ENCODE results near the gene SASH1.

The SASH1 gene

DNA sequence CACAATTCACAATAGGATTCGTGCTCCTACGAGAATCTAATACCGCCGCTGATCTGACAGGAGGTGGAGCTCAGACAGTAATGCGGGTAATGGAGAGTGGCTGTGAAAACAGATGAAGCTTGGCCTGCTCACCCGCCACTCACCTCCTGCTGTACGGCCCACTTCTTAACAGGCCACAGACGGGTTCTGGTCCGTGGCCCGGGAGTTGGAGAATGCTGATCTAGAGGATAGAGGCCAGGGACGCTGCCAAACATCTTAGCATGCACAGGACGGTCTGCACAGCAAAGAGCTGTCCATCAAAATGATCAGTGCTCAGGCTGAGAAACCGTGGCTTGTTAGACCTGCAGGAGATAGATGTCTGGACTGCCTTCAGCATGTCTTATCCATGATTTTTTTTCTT lies 186.4 kb downstream of the SASH1 start:
- no peak for DNase-seq

DNA sequence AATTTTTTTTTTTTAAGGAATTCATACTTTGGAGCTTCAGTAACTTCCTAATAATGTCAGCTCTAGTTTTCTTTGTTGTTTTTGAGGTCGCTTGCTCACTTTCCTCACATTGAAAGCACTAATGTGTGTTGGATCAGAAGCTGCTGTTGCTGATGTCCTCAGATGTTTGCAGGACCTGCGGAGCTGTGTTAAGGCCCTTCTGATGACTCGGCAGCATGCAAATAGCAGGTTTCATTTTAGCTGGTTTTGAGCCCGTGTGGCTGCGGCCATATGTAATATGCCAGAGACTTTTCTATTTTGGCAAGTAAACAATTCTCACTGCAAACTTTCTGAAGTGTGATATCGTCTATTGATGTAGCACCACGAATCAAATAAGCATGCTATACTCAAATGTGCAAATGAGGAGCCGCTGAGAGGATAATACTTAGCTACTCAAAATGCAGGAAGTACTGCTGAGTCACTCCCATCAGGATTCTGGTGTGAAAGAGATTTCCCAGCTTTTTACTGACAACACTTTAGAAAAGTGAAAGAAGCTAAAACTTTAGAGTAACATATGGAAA lies 187.8 kb downstream of the SASH1 start:
- no peak for DNase-seq

DNA sequence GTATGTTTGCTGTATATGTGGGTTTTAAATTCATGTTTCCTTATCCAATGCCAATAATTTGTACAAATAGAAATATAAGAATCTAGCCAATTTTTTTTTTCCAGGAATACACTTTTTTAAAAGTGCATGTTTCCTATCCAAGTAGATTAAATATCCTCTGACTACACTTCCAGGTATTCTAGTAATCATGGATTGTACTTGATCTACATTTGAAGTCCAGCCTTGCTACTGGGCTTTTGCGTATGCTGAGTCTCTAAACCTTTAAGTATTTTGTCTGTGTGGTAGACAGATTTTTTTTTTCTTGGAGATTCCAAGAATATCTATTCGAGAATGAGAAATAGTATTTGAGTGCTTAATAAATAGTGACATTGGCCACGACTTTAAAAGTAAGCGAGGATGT lies 188.3 kb downstream of the SASH1 start:
- DNase-seq: no peak

DNA sequence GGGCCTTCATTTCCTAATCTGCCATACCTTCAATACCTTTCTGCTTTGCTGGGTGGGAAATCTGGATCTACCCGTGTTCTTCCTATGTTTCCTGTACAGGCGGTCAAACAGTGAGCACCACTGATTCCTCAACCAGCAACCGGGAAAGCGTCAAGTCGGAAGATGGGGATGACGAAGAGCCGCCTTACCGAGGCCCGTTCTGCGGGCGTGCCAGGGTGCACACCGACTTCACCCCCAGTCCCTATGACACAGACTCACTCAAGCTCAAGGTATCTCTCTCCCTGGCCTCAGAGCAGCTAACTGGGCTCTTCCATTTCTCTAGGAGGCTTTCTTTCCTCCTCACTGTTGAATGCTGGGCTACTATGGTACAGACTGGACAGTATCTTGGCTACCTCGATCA lies 190.1 kb downstream of the SASH1 start:
- DNase-seq: no peak

DNA sequence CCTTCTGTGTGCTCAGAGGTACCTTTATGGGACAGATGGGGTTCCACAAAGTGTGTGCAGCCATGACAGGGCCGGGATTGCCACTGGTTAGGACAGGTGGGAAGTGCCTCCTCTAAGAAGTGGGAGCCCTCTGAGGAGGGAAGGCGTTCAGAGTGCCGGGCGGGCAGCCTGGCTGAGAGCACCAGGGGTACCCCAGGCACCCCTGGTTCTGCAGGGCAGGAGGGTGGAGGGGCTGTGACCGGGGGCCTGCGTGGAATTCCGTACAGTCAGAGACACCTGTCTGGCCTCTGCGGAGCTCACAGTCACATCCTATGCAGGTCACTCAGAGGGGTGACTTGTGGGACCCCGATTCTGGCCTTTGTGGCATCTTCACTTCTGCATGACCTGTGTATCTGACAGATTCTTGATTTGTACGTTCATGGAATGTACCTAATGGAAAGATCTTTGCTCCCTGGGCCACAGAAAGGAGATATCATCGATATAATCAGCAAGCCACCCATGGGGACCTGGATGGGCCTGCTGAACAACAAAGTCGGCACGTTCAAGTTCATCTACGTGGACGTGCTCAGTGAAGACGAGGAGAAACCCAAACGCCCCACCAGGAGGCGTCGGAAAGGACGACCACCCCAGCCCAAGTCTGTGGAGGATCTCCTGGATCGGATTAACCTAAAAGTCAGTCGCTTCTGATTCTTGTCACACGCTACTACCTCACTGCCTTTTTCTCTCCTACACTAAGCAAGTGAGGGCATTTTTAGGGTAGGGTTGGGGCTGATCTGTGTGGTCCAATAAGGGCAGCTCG lies 190.9 kb downstream of the SASH1 start:
- DNase-seq: no peak

DNA sequence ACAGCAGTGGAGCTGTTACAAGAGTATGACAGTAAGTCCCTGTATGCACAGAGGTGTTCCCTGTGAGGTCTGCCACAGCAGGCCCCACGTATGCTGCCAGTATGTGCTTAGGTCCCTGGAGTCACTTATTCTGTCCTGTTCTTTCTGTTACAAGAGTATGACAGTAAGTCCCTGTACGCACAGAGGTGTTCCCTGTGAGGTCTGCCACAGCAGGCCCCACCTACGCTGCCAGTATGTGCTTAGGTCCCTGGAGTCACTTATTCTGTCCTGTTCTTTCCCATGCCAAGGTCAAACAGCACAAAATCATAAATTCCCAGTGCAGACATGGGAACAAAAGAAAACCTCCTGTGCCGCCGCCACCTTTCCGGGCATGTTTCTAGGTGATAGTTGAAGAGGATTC lies 192.2 kb downstream of the SASH1 start:
- DNase-seq: no peak

DNA sequence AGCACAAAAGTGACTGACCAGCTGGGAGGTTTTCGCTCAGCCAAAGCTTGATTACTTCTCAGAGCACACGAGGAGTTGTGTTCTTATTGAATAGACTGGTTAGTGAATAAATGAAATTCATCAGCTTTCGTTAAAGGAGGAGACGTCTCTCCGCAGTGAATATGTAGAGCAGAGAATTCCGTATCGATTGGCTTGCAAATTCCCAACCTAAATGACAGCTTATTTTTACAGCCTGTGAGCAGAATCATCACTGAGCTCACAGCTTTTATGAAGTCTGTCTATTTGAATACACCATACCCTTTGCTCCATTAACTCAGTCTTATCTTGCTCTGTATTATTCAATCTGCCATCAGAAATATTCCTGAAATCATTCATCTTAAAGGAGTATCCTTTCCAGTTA lies 192.7 kb downstream of the SASH1 start:
- DNase-seq: no peak

DNA sequence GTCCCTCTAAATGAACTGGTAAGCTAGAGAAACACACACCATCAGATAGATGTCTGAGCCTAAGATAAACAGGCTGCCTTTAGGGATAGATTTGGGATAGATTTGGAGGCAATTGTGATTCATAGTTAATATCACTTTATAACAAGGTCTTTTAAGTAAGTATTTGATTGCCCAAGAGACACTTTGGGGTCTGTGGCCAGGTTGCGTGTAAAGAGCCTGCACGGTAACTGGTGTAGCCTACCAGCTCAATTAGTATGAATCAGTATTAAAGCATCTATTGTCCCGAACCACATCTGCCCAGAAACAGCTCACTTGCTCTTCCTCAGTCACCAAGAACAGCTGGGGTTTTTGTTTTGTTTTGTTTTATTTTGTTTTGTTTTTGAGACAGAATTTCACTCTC lies 193.3 kb downstream of the SASH1 start:
- DNase-seq: no peak

DNA sequence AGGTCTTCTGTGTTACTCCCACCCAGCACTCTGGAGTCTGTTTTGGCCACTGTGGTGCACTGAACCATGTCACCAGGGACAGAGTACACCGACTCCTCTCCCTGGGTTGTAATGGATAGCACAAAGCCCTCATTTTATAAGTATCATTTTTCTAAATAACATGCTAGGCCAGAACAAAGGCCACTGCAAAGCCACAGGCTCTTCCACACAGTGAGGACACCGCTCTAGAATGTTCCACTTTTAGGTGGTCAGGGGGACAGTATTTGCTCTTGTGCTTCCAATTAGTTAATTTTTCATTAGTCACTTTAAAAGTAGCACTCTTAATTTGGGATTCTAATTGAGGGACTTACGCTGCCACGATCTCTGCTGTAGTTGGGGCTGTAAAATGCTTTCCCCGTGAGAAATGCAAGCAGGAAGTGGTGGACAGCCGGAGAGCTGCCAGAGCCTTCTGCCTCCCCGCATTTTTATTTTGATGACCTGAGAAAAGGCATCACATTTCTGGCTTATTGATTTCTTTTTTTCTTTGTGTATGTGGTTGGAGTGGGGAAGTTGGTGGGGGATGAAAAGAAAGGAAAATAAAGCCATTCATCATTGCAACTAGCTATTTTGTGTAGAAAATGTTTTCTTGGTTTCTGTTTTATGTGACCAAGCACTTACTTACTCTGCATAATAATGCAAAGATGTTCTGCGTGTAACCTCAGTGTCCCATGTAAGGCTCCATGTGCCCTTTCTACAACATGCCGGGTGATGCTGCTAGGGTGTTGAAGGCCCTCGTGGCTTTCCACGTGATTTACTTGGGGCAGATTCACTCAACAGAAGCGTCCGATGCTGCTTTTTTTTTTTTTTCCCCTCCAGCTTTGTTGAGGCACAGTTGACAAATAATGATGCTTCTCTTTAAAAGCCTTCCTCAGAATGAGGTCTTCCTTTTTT lies 195.9 kb downstream of the SASH1 start:
- no peak for DNase-seq

DNA sequence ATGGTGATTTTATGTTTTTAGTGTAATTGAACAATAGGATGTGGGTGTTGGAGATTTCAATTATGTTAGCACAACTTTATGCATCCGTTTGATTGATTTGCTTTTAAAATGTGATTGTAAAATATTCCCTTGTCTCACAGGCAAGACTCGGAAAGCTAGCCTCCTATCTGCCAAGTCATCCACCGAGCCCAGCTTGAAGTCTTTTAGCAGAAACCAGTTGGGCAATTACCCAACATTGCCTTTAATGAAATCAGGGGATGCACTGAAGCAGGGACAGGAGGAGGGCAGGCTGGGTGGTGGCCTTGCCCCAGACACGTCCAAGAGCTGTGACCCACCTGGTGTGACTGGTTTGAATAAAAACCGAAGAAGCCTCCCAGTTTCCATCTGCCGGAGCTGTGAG lies 200.9 kb downstream of the SASH1 start:
- DNase-seq: no peak

DNA sequence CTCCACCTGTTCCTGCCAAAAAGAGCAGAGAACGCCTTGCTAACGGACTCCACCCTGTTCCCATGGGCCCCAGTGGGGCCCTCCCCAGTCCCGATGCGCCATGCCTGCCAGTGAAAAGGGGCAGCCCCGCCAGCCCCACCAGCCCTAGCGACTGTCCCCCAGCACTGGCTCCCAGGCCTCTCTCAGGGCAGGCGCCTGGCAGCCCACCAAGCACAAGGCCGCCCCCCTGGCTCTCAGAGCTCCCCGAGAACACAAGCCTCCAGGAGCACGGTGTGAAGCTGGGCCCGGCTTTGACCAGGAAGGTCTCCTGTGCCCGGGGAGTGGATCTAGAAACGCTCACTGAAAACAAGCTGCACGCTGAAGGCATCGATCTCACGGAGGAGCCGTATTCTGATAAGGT lies 201.8 kb downstream of the SASH1 start:
- no peak for DNase-seq

DNA sequence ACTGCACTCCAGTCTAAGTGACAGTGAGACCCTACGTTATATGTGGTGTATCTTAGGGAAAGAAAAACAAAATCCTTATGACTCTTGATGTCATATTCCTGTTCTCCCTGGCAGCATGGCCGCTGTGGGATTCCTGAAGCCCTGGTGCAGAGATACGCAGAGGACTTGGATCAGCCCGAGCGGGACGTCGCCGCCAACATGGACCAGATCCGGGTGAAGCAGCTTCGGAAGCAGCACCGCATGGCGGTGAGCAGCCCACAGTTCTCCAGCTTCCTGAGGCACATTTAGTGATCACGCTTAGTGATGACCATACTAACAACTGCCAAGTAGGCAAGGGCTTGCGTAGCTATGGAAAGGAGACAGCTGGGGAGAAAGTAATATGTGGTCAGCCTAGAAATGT lies 203.3 kb downstream of the SASH1 start:
- no peak for DNase-seq

DNA sequence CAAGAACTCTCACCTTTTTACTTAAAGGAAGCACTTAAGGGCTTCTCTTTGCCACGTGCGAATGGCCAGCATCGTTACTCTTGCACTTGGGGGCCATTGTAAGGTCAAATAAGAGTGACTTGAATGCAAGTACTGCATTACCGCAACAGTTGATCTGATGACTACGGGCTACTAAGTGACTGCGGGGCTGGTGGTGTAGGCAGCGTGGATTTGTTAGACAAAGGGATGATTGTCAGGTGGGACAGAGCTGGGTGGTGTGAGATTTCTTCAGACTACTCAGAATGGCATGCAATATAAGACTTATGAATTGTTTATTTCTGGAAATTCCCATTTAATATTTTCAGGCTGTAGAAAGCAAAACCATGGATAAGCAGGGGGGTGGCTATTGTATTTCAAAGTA lies 204.5 kb downstream of the SASH1 start:
- DNase-seq: no peak

DNA sequence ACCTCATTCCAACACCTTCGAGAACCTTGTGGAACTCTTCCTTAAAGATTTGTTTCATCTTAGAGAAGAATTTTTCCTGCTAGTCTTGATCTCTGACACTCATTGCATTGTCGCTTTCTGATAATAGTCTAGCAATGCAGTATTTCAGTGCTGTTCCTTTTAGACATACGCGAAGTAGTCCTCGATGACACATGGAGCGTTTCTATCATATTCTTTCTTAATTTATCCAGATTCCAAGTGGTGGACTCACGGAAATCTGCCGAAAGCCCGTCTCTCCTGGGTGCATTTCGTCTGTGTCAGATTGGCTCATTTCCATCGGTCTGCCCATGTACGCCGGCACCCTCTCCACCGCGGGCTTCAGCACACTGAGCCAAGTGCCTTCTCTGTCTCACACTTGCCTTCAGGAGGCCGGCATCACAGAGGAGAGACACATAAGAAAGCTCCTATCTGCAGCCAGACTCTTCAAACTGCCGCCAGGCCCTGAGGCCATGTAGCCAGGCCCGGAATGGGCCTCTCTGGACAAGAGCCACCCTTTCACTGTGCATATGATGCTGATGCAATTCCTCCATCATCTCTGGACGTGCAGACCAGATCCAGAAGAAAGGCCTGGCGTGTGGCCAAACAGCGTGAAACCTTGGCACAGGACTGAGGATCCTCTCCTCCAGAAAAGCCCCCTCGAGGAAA lies 205.6 kb downstream of the SASH1 start:
- no peak for DNase-seq

DNA sequence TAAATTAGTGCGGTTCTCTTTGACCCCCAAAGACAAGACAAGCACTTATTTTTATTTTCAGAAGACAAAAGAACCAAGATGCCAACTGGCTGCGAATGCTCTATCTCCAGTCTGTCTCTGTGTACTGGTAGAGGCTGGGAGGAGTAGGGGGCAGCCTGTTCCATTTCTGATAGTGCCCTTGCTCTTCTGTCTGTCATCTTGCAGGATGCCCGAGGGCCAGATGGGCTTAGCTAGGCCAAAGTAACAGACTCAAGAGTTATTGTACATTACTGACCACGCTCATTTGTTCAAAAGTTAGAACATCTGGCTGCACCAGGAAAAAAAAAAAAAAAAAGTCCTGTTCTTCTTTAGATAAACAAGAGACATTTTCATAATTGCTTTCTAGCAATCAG lies 206.1 kb downstream of the SASH1 start:
- DNase-seq: no peak

DNA sequence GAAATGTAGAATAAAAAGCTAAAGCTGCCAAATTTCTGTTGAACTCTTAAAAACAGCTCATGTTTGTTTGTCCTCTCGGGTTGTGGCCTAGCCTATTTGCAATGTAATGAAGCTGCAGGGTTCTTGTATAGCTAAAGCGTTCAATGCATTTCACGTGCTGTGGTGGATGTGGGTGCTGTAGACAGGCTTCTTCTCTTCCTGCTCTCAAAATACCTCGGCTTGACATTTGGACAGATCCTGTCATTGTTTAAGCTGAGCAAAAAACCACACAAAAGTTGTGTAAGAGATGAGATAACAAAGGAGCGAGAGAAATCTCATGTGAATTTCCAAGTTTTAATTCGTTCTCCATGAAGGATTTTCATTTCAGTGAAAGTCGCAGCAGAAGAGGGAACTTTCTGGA lies 207.9 kb downstream of the SASH1 start:
- no peak for DNase-seq

DNA sequence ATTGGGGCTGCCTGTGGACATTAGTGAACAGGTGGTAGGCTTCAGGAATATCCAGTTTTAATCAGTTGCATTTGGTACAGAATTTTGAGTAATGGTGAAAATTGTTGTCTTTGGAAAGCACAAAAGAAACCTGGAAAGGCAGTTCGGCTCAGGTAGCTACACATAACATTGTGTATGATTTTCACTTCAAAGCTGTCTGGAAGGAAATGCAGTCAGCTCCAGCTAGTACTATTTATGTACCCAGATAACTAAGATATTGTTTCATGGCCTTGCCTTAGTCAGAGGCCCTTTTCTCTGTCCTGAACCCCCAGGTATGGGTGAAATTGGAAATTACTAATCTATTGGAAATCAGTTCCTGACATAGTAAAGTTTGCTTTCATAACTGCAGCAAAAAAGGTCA lies 208.6 kb downstream of the SASH1 start:
- DNase-seq: no peak

DNA sequence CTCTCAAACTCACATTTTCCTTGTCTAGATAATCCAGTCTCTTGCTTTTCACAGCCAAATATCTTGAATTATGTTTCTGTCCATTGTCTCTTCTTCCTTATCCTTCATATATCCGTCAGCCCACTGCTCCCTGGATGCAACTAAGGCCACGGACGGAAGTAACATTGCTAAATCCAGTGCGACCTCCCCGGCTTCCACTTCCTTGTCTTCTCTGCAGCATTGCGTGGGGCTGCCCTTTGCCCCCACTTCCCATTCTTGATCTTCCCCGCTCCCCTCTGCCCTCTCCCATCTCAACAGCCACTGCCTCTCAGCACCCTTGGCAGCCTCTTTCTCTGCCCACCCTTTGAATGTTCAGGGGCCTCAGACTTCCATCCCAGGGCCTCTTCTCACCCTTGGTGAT lies 213.8 kb downstream of the SASH1 start:
- no peak for DNase-seq

DNA sequence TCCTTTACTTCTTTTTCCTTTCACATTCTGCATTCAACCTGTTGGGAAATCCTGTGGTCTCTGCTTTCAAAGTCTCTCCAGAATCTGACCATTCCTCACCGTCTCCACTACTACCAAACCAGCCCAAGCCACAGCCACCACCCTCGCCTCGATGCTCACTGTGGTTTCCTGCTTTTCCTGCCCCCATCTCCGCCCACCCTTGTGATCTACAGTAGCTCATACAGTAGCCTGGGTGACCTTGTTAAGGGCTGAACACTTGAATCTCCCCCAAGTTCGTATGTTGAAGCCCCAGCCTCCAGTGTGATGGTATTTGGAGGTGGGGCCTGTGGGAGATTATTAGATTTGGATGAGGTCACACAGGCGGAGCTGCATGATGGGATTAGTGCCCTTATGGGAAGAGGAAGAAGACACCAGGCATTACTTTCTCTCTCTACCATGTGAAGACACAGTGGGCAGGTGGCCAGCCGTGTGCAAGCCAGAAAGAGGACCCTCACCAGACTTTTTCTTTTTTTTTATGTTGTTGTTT lies 215.2 kb downstream of the SASH1 start:
- DNase-seq: no peak

DNA sequence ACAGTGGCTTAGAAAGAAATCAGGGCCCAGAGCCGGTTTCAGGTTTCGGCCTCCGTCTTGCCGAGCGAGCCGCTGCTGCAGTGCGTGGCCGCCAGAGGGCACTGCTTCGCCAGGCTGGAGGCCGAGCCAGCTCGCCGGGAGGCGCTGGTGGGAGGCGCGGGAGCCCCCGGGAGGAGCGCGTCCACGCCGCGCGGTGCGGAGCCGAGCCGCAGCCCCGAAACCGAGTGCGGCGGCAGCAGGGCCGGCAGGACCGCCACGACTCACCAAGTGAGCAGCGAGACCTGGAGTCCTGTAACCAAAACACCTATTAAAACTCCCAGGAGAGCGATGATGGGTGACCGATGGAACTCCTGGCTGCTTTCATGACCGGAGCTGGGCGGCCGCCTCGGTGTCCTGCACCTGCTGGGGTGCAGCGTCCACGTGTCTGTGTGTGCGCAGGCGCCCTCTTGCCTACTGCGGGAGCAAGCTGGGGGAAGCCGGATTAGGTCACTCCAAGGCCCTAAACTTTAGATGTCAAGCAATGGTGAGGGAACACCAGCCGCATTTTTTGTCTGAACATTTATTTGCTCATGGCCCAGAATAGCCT lies 217.3 kb downstream of the SASH1 start:
- DNase-seq: peak; percentile 67 to 71

DNA sequence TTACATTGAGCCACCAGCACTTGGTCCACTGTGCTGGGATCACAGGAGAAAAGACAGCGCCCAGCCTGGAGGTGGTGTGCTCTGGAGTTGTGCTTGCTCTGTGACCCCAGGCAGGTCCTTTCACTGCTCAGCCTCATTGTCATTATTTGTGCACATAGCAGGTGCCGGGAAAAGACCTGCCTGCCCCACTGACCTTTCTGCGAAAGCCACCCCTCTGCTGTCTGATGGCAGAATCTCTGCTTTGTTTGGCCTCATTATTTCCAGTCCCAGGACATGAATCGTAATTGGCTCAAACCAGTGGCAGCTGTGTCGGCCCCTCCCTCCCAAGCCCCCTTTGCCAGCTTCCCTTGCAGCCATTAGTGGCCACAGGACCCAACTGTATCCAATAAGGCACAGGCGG lies 219.0 kb downstream of the SASH1 start:
- no peak for DNase-seq

DNA sequence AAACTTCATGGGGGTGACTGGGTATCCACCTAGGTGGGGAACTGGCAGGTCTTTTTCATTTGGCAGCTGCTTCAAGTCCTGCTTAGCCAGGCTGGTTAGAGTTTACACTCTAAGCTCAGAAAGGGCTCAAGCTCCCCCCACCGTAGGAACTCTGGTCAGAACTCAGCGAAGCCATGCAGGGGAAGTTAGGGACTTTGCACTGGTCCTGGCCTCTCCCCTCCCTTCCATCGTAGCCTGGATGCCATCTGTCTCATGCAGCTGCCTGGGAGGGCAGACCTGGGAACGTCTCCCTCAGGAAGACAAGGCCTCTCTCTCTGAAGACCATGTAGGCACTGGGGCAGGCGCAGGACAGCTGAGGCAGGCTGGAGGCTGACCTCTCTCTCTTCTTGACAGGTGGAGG lies 220.4 kb downstream of the SASH1 start:
- DNase-seq: no peak

Measured in stimulated activated CD4-positive, alpha-beta T cell treated with anti-CD3 and anti-CD28 coated beads, Interleukin-2, amount 100 ng/mL, for 48 hours (primary cell).